HG03521 (cell line): ENCODE results near the gene ESPNL.

ENCODE experiments used
- ATAC-seq: cut with Tn5 transposase; IDR thresholded peaks from one replicate; pipeline ENCODE4 v1.9.1; 2021; ENCODE audit warnings: mild to moderate bottlenecking, moderate library complexity; ENCODE audit not compliant: unreplicated experiment

The ESPNL gene

GRCh38 chr2:238155761-238156694 lies 55.9 kb downstream of the ESPNL start:
- ATAC-seq: no peak

- ATAC-seq: no peak
Observed at GRCh38 chr2:238157506-238158017, 57.4 kb downstream of the ESPNL start.

GRCh38 chr2:238158018-238158508 lies 57.9 kb downstream of the ESPNL start:
- no peak for ATAC-seq

- no peak for ATAC-seq
Observed at GRCh38 chr2:238158509-238159070, 58.5 kb downstream of the ESPNL start, which contains the start of gene ERFE. TSS of gene ERFE (plus strand) at chr2:238158970. CDS start at chr2:238159008, 38 bp downstream.

GRCh38 chr2:238159071-238159539 lies 59.0 kb downstream of the ESPNL start:
- ATAC-seq: no peak

GRCh38 chr2:238159661-238160205 lies 59.6 kb downstream of the ESPNL start:
- ATAC-seq: no peak

GRCh38 chr2:238160206-238161129 lies 60.3 kb downstream of the ESPNL start:
- no peak for ATAC-seq

- ATAC-seq: no peak
Observed at GRCh38 chr2:238161291-238162051, 61.3 kb downstream of the ESPNL start.

- ATAC-seq: no peak
Observed at GRCh38 chr2:238162251-238162845, 62.2 kb downstream of the ESPNL start.

- ATAC-seq: no peak
Observed at GRCh38 chr2:238162846-238163441, 62.8 kb downstream of the ESPNL start.

GRCh38 chr2:238163481-238164198 lies 63.5 kb downstream of the ESPNL start:
- no peak for ATAC-seq

GRCh38 chr2:238164906-238165287 lies 64.8 kb downstream of the ESPNL start:
- no peak for ATAC-seq

GRCh38 chr2:238165288-238165921 lies 65.3 kb downstream of the ESPNL start:
- ATAC-seq: no peak

- ATAC-seq: no peak
Observed at GRCh38 chr2:238166391-238167343, 66.5 kb downstream of the ESPNL start.

- ATAC-seq: no peak
Observed at GRCh38 chr2:238167344-238167715, 67.2 kb downstream of the ESPNL start.

- ATAC-seq: no peak
Observed at GRCh38 chr2:238167761-238168160, 67.6 kb downstream of the ESPNL start.
